ENCODE measurements around the gene TLE5. TPM values are rescaled to one million over a fixed set of nuclear protein-coding genes. Genes with fewer than 3 reads are reported as not detected.

The TLE5 gene
- total and polyA plus RNA-seq, 10 of the 15 experiments (the other 5 are each of a cell fraction or from before 2014, with no cell fraction given): 2.5 to 373 (median 154) TPM

- no peak for TF ChIP-seq ZNF687 (IDR thresholded peaks at IDR 0.05)
- no peak for TF ChIP-seq MLLT1 (IDR thresholded peaks at IDR 0.05)
- no peak for TF ChIP-seq NFXL1 (IDR thresholded peaks at IDR 0.05; ENCODE audit: borderline replicate concordance)
- TF ChIP-seq RAD21 (IDR thresholded peaks at IDR 0.05; ENCODE audit: insufficient read depth, low read depth, low read length): no peak
- TF ChIP-seq CREM (IDR thresholded peaks at IDR 0.05; ENCODE audit: low read depth): no peak
- TF ChIP-seq CBFB (IDR thresholded peaks at IDR 0.05; ENCODE audit: low read depth): no peak
- TF ChIP-seq TARDBP (IDR thresholded peaks at IDR 0.05; ENCODE audit: borderline replicate concordance): no peak
- TF ChIP-seq SPI1 (IDR thresholded peaks at IDR 0.05; ENCODE audit: borderline replicate concordance, insufficient read depth, low read depth, low read length): no peak
- TF ChIP-seq NR2C1 (IDR thresholded peaks at IDR 0.05): no peak
- TF ChIP-seq ZBTB11 (CRISPR knock-in tag; IDR thresholded peaks at IDR 0.05): no peak
Measured at GRCh38 chr19:3068071-3068470, 5.8 kb upstream of the TLE5 start (continued).

Data from GM12878 (cell line).